Lower leg skin (tissue), 4 donors: ENCODE results near the gene HNMT. TPM values are rescaled to one million over a fixed set of nuclear protein-coding genes. Genes with fewer than 3 reads are reported as not detected.
"Not testable (repeated sequence)": the region's sequence is repeated elsewhere in the genome, so short reads cannot be mapped to it uniquely, and the experiment has no call there.

Experiments used
- DNase-seq, 2 donors: peaks; one replicate each; pipeline ENCODE4 v3.0.0-alpha.2; 2019; ENCODE audit warnings: low spot score in 2 of 2
- H3K4me3 ChIP-seq: fragments of 200-600 bp; sonication (generic); 2 replicates; pipeline ENCODE4 v1.5.1; 2017; ENCODE audit warnings: mild to moderate bottlenecking, low read depth; ENCODE audit not compliant: poor library complexity, severe bottlenecking
- CTCF ChIP-seq, 3 donors: fragments of 450-650 bp; IDR thresholded peaks; one replicate each; pipeline ENCODE4 v1.5.1; 2016; ENCODE audit warnings: antibody characterized with exemption in 3 of 3, mild to moderate bottlenecking in 3 of 3, moderate library complexity in 2 of 3
- POLR2A ChIP-seq, 2 donors: fragments of 450-650 bp; IDR thresholded peaks; one replicate each; pipeline ENCODE4 v1.6.1; 2016 to 2017; ENCODE audit warnings: antibody characterized with exemption in 2 of 2, mild to moderate bottlenecking in 1 of 2, moderate library complexity in 1 of 2
- WGBS, 2 donors: methylation state at CpG; one replicate each; pipeline ENCODE4 v1.1.5; 2018; 5-methylcytosine and 5-hydroxymethylcytosine counted together
- intact Hi-C: fragments of 100-400 bp; cut with DNase I; formaldehyde crosslinking; loops from one replicate; pipeline ENCODE4 v1.15.0; 2023; ENCODE audit warnings: low total_unique reads
- total RNA-seq, 4 donors: library from RNA; depleted of rRNA; stranded (reverse); fragments of >200 nt; gene quantifications; one replicate each; pipeline ENCODE4 v1.1.0, GENCODE V29; 2016

HNMT gene
- total RNA-seq, 4 donors from 2014 or later, result 21.3 to 33.1 (median 28.8) TPM

GRCh38 chr2:137996158-137996557, 31.9 kb downstream of the HNMT start:
- intact Hi-C loops, DNase-seq, H3K4me3 ChIP-seq: not testable (repeated sequence)

GRCh38 chr2:137997733-137998132, 33.5 kb downstream of the HNMT start:
- no peak overlapping the region for H3K4me3 ChIP-seq
- TF ChIP-seq CTCF (IDR thresholded peaks at IDR 0.05) (no peak), POLR2A (IDR thresholded peaks at IDR 0.05) (no peak)
- intact Hi-C loops, result no loop called here
- DNase-seq, result no peak
- 95 to 97% methylated on average over 4 of the region's 4 CpGs for WGBS, 2 donors

GRCh38 chr2:137998503-137998902, 34.2 kb downstream of the HNMT start:
- DNase-seq, result no peak
- no peak overlapping the region for H3K4me3 ChIP-seq
- intact Hi-C loops, result no loop called here
- TF ChIP-seq POLR2A (IDR thresholded peaks at IDR 0.05) (no peak), CTCF (IDR thresholded peaks at IDR 0.05) (no peak)
- 66 to 73% methylated on average over 1 of the region's 1 CpG for WGBS, 2 donors

GRCh38 chr2:137999273-137999672, 35.0 kb downstream of the HNMT start:
- no peak for DNase-seq
- intact Hi-C loops, result no loop called here
- WGBS, 2 donors, result 89 to 93% methylated on average over 1 of the region's 1 CpG
- no peak overlapping the region for H3K4me3 ChIP-seq
- TF ChIP-seq CTCF (IDR thresholded peaks at IDR 0.05), result no peak
- no peak for TF ChIP-seq POLR2A (IDR thresholded peaks at IDR 0.05)

- no peak overlapping the region for H3K4me3 ChIP-seq
- 88 to 95% methylated on average over 1 of the region's 1 CpG for WGBS, 2 donors
- DNase-seq, result no peak
- TF ChIP-seq CTCF (IDR thresholded peaks at IDR 0.05) (no peak), POLR2A (IDR thresholded peaks at IDR 0.05) (no peak)
- intact Hi-C loops, result no loop called here
These were observed 35.7 kb downstream of the HNMT start for GRCh38 chr2:138000009-138000408.

GRCh38 chr2:138000796-138001195, 36.5 kb downstream of the HNMT start:
- no peak overlapping the region for H3K4me3 ChIP-seq
- no peak for TF ChIP-seq CTCF (IDR thresholded peaks at IDR 0.05)
- no peak for TF ChIP-seq POLR2A (IDR thresholded peaks at IDR 0.05)
- intact Hi-C loops, result no loop called here
- no peak for DNase-seq
